ENCODE results near the gene SRGAP2C.
"Not testable (repeated sequence)": the region's sequence is repeated elsewhere in the genome, so short reads cannot be mapped to it uniquely, and the experiment has no call there.

GRCh38 chr1:121315509-121315908 is 130.7 kb downstream of the SRGAP2C start:
- TF ChIP-seq ZNF274 (IDR thresholded peaks at IDR 0.05; ENCODE audit: low read depth, low read length); YY1 (IDR thresholded peaks at IDR 0.05; ENCODE audit: insufficient read depth, insufficient read length): not testable (repeated sequence)

Measured in NT2/D1 (cell line).